NCI-H2029 treated with DMSO at 0.1 percent for 48 hours (cell line): ENCODE data around the gene KCTD3.
A peak's percentile ranks its signal among the peaks of the same experiment; 100 is the strongest.

Source experiments
- DNase-seq: peaks from one replicate; lab custom pipeline; 2025; lab: John Stamatoyannopoulos, UW

The KCTD3 gene

DNA sequence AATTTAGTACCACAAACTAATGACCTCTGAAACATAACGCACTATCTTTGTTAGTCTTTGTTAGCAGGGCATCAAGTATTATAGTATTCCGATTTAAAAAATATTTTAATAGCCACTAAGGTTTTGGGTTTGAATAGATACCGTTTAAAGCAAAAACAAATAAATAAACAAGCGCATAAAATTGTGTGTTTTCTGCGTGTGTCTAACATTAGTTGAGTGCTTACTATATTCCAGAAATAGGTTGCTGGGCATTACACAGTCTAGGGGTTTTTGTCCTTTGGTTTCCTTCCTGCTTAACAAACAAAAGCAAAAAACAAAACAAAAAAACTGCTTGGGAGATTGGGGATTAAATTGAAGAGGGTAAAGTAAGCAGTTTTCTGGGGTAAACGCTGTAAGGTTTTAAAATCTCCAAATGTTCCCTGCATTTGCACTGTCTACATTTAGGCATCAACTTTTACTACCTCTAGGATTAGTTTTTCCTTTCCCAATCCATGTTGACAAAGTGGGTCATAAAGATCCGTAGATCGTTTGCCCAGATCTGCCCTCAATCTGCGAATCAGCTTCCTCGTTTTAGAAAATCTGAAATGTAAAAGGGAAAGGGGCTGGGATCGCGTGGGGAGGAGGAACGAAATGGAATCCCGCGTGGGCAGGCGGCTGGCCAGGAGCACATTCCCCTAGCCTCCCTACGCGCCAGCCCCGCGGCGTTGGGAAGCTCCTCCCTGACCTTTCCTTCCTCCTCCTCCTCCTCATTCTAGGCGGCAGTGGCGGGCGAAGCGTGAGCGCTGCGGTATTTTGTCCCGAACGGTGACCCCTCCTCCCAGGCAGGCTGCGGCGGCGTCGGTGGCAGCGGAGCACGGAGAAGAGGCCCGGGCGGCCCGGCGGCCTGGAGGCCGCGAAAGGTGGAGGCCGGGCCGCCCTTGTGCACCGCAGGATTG, at the start of gene KCTD3:
KCTD3 (plus strand) TSS at position 749 of the 935 bp plus-strand sequence. CDS start 382 bp downstream, outside the sequence.
- peak; percentile 65 for DNase-seq

DNA sequence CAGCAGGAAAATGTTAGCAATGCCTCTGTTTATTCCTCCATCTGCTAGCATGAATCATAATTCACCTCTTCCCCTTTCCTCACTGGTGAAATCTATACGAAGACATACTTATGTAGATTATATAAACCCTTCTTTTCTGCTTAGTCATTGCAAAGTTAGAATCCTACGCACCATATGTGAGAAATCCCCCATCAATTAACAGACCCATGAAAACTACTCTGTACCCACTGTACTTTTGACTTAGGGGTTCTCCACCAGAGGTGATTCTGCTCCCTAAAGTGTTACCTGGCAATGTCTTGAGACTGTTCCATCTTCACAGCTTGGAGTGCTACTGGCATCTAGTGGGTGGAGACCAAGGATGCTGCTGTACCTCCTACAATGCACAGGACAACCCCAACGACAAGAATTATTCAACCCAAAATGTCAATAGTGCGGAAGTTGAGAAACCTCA, 49.6 kb upstream of the KCTD3 start:
- no peak for DNase-seq

DNA sequence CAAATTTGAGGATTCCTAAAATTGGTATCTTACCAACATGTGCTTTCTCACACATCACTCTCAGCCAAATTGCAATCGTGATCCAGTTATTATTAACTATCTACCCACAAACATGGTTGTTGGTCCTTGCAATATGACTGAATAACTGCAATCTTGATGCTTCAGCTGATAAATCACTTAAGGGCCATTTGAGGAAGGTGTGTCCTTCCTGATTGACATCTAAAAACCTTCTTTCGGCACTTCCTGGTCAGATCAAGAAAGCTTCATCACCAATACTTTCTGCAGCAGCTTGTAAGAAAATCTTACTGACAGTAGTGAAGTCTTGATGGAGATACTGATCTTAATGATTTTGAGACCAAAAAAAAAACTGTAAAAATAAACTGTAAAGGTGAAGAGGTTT, 48.5 kb upstream of the KCTD3 start:
- DNase-seq = no peak

DNA sequence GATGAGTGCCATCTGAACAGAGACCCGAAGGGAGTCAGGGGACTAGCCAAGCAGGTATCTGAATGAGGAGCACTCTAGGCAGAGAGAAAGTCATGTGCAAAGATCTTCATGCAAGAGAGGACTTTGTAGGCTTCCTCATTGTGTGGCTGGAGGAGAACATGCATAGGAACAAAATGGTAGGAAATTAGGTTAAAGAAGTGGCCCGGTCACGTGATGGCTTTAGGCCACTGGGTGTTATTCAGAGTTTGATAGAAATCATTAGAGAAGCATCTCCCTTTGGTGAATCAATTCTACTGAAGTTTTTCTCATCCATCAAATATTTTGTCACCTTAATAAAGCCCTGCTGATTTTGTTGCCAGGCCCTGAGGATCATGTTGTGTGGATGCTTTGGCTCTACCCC, 45.8 kb upstream of the KCTD3 start:
- DNase-seq = no peak

DNA sequence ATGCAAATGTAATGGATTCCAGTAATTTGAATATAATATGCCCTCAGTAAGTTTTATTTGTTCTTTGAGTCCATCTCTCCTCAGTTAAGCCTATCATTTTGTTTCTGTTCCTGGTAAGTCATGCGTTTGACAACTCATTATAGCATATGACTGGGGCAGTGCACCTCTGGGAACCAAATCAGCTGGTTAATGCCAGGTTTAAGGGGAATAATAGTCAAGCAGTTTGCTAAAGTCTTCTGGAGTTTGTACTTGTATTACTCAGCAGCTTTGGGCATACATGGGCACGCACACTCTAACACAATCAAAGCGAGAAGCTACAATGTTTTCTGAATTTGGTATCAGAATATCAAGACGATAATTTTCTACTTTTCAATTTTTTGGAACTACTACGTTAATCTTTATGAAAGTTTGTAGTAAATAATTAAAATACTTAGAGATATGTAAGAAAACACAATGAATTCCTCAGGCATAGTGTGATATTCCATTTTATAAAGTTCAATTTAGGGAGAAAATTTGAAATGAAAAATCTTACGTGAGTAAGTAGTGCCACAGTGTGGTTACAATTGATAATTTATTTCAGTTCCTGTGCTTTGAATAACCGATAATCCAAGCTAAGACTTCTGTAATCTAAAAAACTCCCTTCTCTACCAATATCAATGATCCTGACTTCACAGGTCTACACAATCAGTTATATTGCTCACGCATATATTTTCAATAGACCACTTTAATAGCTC, 43.8 kb upstream of the KCTD3 start:
- DNase-seq = no peak

DNA sequence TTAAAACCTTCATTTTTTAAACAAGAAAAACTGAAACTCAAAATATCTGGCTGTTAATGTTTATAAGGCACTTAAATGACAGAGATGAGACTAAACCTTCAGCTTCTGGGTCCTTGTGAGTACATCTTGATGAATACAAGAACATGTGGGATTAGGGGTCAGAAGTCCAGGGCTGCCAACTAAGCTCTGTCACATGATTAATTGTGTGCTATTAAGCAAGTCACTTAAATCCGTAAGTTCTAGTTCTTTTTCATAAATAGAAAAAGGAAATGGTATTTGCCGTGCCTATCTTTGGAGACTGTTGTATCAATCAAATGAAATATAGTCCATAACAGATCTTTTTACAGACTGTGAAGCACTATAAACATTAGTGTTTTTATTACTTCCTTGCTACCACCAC, 43.2 kb upstream of the KCTD3 start:
- DNase-seq = no peak

DNA sequence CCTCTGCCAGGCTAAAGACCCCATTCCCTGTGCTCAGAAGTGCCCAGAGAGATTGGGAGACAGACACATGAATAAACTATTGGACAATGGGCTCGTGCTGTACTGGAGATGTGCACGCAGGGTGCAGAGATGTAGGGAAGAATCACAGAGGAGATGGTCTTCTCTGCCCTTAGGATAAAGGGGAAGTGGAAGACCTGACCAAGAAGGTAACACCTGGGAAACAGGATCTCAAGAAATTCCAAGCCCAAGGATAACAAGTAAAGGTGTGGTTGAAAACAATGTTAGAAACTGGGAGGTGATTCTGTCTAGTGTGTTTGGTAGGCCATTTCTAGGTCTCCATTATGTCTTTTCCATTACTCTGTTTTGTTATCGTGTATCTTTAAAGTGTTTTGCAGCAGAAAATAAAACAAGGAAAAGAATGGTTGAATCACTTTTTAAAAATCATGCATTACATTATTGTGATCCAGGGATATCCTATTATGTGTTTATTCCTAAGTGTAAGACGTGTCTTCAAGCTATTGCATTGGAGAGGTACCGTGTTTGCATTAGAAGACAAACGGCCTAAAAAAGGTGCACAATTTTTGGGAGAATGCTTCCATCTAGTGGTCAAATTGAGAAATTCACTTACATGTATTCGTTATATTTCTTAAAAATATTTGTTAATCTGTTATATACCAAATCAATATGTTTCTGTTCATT, 40.8 kb upstream of the KCTD3 start:
- DNase-seq = peak; percentile 65

DNA sequence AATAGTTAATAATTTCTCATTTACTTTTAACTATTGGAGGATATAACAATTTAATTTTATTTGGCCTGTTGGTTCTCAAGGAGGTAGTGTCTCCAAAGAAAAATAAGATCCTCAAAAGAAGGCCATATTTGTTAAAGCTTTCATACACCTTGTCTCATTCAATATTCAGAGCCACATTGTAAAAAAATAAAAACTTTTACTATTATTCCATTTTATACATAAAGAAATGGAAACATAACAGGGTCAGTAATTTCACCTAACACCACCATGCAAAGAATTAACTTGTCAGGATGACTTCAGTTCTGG, 40.3 kb upstream of the KCTD3 start:
- DNase-seq = no peak

DNA sequence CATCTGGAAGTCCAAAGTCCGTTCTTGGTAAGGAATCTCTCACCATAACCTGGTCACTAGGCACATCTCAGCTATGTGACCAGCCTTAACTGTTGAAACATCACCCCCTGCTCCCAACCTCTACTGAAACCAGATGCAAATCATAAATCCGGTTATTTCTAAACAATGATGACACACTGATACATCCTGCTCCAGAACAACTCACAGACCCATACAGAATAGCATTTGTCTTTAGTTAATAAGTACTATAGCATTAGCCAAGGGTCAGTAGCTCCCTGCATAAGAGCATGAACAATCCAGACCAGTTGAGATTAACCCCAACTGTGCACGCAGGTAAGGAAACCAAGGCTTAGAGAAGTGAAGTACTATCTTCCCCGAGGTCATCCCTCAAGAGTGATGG, 38.0 kb upstream of the KCTD3 start:
- DNase-seq = no peak

DNA sequence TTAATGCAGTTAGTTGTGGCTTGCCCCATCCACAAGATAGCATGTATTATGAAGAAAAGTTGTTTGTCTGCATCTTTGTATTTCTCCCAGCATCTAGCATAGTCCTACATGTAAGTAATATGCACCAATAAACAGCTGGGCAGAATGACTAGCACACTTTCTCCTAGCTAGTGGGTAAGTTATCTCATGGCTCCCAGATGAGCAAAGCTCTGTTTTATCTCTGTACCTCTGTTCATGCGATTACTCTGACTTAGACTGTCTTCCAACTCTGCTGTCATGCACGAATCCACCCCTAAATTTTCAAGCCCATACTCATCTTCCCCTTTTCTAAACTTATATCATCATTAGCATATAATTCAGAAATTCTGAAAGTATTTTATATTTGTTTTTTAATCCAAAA, 37.5 kb upstream of the KCTD3 start:
- no peak for DNase-seq

DNA sequence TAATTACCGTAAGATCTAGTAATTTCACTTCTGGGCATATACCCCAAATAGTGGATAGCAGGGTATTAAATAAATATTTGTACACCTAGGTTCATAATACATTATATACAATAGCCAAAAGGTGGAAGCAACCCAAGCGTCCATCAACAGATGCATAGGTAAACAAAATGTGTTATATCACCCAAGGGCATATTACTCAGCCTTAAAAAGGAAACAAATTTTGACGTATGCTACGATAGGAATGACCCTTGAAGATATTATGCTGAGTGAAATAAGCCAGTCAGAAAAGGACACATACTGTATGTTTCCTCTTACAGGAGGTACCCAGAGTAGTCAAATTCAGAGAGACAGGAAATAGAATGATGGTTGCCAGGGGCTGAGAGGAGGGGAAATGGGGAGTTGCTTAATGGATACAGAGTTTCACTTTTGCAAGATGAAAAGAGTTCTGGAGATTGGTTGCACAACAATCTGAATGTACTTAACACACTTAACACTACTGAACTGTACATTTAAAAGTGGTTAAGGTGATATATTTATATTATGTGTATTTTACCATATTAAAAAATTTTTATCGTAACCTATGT, 36.6 kb upstream of the KCTD3 start:
- no peak for DNase-seq

DNA sequence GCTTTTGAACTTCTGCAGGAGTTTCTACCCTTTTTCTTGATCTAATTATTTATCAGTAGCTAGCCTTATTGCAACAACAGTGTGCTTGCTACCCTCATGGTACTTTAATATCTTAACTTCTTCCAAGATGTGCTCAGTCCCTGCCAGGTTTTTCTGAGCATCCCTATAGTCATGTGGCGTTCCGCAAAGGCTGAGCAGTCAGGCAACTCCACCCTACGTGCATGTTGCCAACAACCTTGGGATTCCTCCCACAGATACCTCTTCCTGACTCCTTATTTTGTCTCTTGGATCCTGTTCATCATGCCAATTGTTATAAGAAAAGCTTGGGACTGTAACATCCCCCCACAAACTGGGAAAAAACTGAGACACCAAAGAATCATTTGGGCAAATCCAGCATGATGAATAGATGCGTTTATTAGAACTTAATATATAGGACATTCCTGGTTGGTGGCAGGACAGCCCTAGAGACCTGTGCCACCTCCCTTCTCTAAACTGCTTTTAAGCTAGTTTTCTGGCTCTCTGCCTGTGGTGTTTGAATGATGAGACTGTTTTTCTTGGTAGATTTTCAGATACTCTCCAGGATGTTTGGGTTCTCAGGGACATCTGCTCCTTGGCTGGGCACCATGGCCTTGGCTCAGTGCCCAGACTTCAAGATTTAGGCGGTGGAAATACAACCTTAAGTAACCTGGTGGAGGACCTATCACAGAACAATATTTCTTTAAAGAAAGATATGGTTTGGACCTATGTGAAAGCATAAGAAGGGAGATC, 27.1 kb upstream of the KCTD3 start:
- peak; percentile 11 for DNase-seq

DNA sequence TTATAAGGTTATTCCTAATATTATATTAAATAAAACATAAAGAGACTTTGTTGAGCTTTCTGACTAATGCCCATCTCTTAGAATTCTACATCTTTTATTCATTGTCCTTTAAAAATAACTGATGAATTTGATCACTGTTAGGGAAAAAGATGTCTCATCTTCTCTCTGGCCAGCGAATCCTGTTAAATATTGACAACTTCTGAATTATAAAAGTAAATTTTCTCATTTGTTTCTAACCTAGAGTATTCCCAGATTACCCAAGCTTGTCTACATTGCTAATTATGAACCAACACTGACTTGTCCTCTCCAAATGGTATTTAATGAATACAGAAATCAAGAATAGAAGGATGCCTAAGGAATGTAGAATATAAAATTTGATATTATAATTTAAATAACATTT, 24.8 kb upstream of the KCTD3 start:
- DNase-seq = no peak

DNA sequence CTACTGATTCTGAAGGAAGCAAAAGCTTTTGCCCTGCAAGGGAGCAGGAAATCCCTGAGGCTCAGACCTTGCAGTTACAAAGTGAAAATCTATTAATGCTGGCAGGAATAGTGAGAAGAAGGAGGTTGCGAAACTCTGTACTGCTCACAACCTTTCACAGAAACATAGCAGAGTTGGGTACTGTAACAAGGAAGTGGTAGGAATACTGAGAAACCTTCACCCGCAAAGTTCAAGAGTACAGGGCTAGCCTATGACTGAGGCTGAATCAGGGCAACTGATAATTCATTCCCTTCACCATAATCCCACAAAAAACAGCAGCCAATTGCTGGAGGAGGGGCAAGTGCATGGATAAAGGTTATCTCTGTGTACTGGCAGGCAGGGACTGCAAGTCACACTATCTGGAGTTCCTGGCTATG, 23.9 kb upstream of the KCTD3 start:
- no peak for DNase-seq

DNA sequence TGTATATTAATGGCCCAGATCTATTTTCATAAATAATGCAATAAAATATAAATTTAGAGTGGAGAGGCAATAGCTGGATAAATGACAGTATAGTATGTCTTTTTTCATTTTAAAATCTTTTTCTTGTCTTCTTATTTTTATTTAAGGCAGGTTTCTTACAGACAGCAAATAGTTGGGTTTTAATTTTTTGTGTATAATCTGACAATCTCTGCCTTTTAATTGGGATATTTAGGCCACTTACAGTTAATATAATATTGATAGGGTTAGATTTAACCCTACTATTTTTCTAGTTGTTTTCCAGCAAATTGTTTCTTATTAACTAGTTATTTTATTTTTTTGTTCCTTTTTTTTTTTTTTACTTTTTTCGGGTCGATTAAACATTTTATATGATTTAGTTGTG, 23.3 kb upstream of the KCTD3 start:
- DNase-seq = no peak

DNA sequence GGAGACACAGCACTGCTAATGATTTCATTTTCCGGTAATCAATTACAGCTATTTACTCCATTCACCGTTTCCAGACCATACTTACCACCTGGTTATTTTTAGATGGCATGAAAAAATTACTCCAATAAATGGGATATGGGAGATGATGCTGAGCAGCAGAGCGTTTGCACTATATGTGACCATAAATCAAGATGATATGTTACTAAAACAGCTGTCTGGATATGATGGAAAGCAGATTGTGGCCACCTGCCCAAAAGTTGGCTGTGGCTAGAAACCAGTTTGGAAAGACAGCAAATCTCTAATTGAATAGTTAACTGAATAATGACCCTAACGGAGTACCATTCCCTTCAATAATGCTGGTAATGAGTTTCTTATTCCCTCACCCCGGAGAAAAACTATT, 22.5 kb upstream of the KCTD3 start:
- no peak for DNase-seq

DNA sequence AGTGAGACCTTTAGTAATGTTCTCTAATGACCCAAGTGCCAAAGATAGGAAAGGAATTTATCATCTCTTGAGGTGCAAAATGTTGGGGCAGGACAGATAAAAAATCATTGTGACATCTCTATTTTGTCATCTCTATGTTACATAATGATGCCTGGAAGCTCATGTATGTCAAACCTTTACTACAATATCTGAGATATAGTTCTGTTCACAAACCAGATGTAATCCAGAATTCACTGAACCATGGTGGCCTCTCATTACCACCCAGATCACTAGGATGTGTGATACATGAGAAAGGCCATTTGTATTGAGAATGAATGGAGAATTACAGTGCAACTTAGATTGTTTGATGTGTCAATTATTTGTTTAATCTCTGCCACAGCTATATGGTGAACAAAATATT, 22.0 kb upstream of the KCTD3 start:
- DNase-seq = no peak

DNA sequence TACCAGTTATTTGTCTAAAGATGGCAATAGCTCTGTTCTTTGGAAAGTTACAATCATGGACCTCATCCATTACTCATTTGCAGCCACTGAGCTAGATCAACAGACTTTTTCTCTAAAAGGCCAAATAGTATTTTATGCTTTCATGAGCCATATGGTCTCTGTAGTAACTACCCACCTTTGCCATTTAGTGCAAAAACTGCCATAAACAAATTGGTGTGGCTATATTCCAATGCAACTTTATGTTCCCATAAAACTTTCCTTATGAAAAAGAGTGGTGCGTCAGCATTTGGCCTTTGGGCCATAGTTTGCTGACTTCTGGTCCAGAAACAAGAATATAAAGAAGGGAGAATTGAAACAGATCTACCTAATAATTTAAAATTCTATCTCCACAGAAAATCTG, 20.1 kb upstream of the KCTD3 start:
- no peak for DNase-seq

DNA sequence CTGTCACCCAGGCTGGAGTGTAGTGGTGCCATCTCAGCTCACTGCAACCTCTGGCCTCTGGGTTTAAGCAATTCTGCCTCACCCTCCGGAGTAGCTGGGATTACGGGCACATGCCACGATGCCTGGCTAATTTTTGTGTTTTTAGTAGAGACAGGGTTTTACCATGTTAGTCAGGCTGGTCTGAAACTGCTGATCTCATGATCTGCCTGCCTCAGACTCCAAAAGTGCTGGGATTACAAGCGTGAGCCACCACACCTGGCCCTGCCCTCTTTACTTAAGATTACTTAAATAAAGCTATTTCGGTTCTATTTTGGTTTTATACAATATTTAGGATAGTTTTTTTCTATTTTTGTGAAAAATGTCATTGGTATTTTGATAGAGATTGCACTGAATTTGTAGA, 15.3 kb upstream of the KCTD3 start:
- DNase-seq = no peak

DNA sequence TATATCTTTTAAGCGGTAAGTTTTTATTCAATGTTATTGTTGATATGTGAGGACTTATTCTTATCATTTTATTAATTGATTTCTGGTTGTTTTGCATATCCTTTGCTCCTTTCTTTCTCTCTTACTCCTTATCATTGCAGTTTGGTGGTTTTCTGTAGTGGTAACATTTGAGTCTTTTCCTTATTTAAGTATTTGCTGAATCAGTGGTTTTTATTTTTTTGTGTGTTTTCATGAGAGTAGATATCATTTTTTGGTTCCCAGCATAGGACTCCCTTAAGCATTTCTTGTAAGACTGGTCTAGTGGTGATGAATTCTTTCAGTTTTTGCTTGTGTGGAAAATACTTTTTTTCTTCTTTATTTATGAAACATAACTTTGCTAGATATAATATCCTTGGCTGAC, 12.2 kb upstream of the KCTD3 start:
- no peak for DNase-seq

DNA sequence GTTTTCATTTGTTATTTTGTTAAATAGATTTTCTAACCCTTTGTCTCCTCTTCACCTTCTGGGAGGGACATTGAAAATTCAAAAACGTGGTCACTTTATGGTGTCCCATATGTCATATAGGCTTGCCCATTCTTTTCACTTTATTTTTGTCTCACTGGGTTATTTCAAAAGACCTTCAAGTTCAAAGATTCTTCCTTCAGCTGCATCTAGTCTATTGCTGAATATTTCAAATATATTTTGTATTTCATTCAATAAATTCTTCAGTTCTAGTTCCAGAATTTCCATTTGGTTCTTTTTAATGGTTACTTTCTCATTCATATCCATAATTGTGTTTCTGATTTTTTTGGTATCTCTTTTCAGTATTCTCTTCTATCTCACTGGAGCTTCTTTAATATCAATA, 11.6 kb upstream of the KCTD3 start:
- no peak for DNase-seq

DNA sequence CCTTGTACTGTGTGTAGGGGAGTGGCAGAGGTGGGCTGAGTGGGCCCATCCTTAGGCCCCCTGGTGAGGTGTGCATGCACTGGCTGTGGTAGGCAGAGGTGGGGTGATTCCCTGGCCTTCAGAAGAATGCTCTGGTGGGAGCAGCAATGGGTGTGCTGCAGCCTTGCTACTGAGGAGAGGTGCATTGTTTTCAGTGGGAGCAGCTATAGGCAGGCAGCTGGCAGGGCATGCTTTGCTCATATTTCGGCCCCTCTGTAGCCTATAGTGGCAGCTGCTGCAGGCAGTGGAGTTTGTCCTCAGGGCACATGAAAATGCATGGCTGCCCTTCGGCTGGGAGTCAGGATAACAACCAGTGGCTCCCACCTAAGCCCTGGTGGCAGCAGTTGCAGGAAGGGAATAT, 10.1 kb upstream of the KCTD3 start:
- no peak for DNase-seq
